Adrenal gland (tissue), 5 donors: ENCODE results near the gene S100A7A.

ENCODE experiments used
- CTCF ChIP-seq, 6 experiments: fragments of 450-650 bp in 4 of 6; fragments of 200-600 bp in 2 of 6; sonication (generic) in 1 of 6; IDR thresholded peaks; 1 replicate in 5 of 6; 2 replicates in 1 of 6; pipeline versions ENCODE4 v1.5.1 to v1.8.0; 2016 to 2021; ENCODE audit warnings: antibody characterized with exemption in 6 of 6, mild to moderate bottlenecking in 2 of 6, moderate library complexity in 1 of 6
- POLR2A ChIP-seq, 2 donors: fragments of 450-650 bp; IDR thresholded peaks; one replicate each; pipeline ENCODE4 v1.6.1; 2017; ENCODE audit warnings: antibody characterized with exemption in 2 of 2, mild to moderate bottlenecking in 2 of 2, moderate library complexity in 1 of 2
- donor health status: DM: no; HTN: no; CAD: no.

GRCh38 chr1:153390938-153391710 lies 25.2 kb upstream of the S100A7A start, which contains the start of gene S100A8:
- TF ChIP-seq CTCF (IDR thresholded peaks at IDR 0.05), result no peak
- no peak for TF ChIP-seq POLR2A (IDR thresholded peaks at IDR 0.05)
